EL (cell line): ENCODE data around the gene DIPK1B.

ENCODE experiments used
- DNase-seq: peaks from one replicate; pipeline ENCODE4 v3.0.0-alpha.2; 2016

Gene DIPK1B

GRCh38 chr9:136721339-136722092 lies 9.1 kb downstream of the DIPK1B start:
- peak; percentile 79 for DNase-seq

GRCh38 chr9:136722093-136722968 lies 10.0 kb downstream of the DIPK1B start:
- DNase-seq = no peak

- DNase-seq = no peak
These were observed 10.6 kb downstream of the DIPK1B start for GRCh38 chr9:136722969-136723356.

GRCh38 chr9:136723362-136723976 lies 11.1 kb downstream of the DIPK1B start:
- DNase-seq = no peak

GRCh38 chr9:136723989-136724388 lies 11.6 kb downstream of the DIPK1B start:
- DNase-seq = no peak

- DNase-seq = no peak
These were observed 12.4 kb downstream of the DIPK1B start for GRCh38 chr9:136724772-136725171.

GRCh38 chr9:136725612-136726011 lies 13.2 kb downstream of the DIPK1B start:
- DNase-seq = peak; percentile 69

- no peak for DNase-seq
These were observed 13.7 kb downstream of the DIPK1B start for GRCh38 chr9:136726118-136726517.

GRCh38 chr9:136726631-136727191 lies 14.3 kb downstream of the DIPK1B start:
- DNase-seq = no peak

GRCh38 chr9:136728080-136728547 lies 15.7 kb downstream of the DIPK1B start:
- peak; percentile 87 for DNase-seq

- DNase-seq = peak; percentile 59
These were observed 16.3 kb downstream of the DIPK1B start for GRCh38 chr9:136728548-136729123.

- DNase-seq = no peak
These were observed 16.8 kb downstream of the DIPK1B start for GRCh38 chr9:136729144-136729543.

GRCh38 chr9:136729926-136730325 lies 17.6 kb downstream of the DIPK1B start:
- no peak for DNase-seq

GRCh38 chr9:136732444-136733178 lies 20.2 kb downstream of the DIPK1B start:
- no peak for DNase-seq

GRCh38 chr9:136733611-136734010 lies 21.2 kb downstream of the DIPK1B start:
- no peak for DNase-seq

GRCh38 chr9:136734837-136735496 lies 22.6 kb downstream of the DIPK1B start:
- no peak for DNase-seq

GRCh38 chr9:136735812-136736480 lies 23.6 kb downstream of the DIPK1B start:
- no peak for DNase-seq

GRCh38 chr9:136738960-136739359 lies 26.6 kb downstream of the DIPK1B start:
- no peak for DNase-seq

- no peak for DNase-seq
These were observed 27.1 kb downstream of the DIPK1B start for GRCh38 chr9:136739509-136739908.

- no peak for DNase-seq
These were observed 27.7 kb downstream of the DIPK1B start for GRCh38 chr9:136740069-136740468.

- DNase-seq = no peak
These were observed 28.1 kb downstream of the DIPK1B start for GRCh38 chr9:136740491-136740890.
